Effector memory CD4-positive, alpha-beta T cell (primary cell): ENCODE data around the gene RNASET2.
"Not testable (repeated sequence)": the region's sequence is repeated elsewhere in the genome, so short reads cannot be mapped to it uniquely, and the experiment has no call there.

Experiments
- DNase-seq, 3 donors: peaks; one replicate each; pipeline ENCODE4 v3.0.0-alpha.2; 2020
- H3K27ac ChIP-seq: 2 replicates; pipeline ENCODE4 v1.7.0; 2013; ENCODE audit warnings: mild to moderate bottlenecking, low read length, moderate library complexity; ENCODE audit not compliant: insufficient read depth, poor library complexity, severe bottlenecking
- H3K27me3 ChIP-seq: replicated peaks from 2 replicates; pipeline ENCODE4 v1.7.0; 2013; ENCODE audit warnings: mild to moderate bottlenecking, low read length; ENCODE audit not compliant: insufficient read depth, control insufficient read depth, poor library complexity, severe bottlenecking
- H3K36me3 ChIP-seq: 2 replicates; pipeline ENCODE4 v1.7.0; 2013; ENCODE audit warnings: mild to moderate bottlenecking, low read length, moderate library complexity; ENCODE audit not compliant: control insufficient read depth, insufficient read depth
- H3K4me1 ChIP-seq: 2 replicates; pipeline ENCODE4 v1.7.0; 2013; ENCODE audit warnings: low read length, mild to moderate bottlenecking; ENCODE audit not compliant: control insufficient read depth, insufficient read depth, poor library complexity, severe bottlenecking
- H3K4me3 ChIP-seq: 2 replicates; pipeline ENCODE4 v1.7.0; 2013; ENCODE audit warnings: low read length, low read depth, mild to moderate bottlenecking; ENCODE audit not compliant: insufficient read depth, poor library complexity, severe bottlenecking
- H3K9me3 ChIP-seq: 2 replicates; pipeline ENCODE4 v1.7.0; 2013; ENCODE audit warnings: mild to moderate bottlenecking, low read length, moderate library complexity; ENCODE audit not compliant: control insufficient read depth

RNASET2 gene

GRCh38 chr6:166892472-166892871 is 63.9 kb downstream of the RNASET2 start:
- H3K27ac ChIP-seq, H3K27me3 ChIP-seq, H3K9me3 ChIP-seq, DNase-seq, H3K4me1 ChIP-seq, H3K4me3 ChIP-seq, H3K36me3 ChIP-seq: not testable (repeated sequence)

- H3K27ac ChIP-seq, H3K9me3 ChIP-seq, DNase-seq, H3K4me1 ChIP-seq, H3K4me3 ChIP-seq, H3K36me3 ChIP-seq, H3K27me3 ChIP-seq: not testable (repeated sequence)
These were observed 69.6 kb downstream of the RNASET2 start for GRCh38 chr6:166886773-166887172.

GRCh38 chr6:166884958-166885357 is 71.4 kb downstream of the RNASET2 start:
- H3K36me3 ChIP-seq, DNase-seq, H3K4me3 ChIP-seq, H3K4me1 ChIP-seq, H3K9me3 ChIP-seq, H3K27ac ChIP-seq, H3K27me3 ChIP-seq: not testable (repeated sequence)

- Histone ChIP-seq H3K36me3 (no peaks in the 10 kb centered on the region), H3K4me1 (no peaks in the 10 kb centered on the region), H3K4me3 (no peak overlapping the region), H3K9me3 (no peaks in the 10 kb centered on the region), H3K27me3 (no peaks in the 10 kb centered on the region), H3K27ac (no peak overlapping the region)
- no peak for DNase-seq
These were observed 76.8 kb downstream of the RNASET2 start for GRCh38 chr6:166879594-166879993.
